COLO829 (cell line): ENCODE measurements around the gene GHRHR.

Experiments
- DNase-seq: peaks from one replicate; pipeline ENCODE4 v3.0.0; 2012; ENCODE audit warnings: low spot score

Gene GHRHR

GRCh38 chr7:30963842-30964241 is at the start of gene GHRHR:
TSS of gene GHRHR (plus strand) at chr7:30963953. CDS start at chr7:30964069, 116 bp downstream.
- DNase-seq, result no peak

DNA sequence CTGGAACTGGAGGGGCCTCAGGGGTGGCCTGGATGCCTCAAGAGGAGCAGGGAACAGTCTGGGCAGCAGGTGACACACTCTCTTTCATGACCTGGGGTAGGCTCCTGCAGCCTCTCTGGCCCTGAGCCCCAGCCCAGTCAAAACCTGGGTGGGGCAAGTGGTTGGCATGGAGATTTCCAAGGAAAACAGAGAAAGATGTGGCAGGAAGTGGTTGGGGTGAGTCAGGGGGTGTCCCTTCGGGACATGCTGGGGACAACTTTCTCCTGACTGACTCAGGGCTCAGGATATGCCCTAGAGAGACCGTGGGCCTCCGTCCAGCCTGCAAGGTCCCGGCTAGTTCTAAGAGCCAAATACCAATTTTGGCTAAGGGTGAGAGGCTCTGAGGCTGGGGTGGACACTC is 49.2 kb upstream of the GHRHR start:
- DNase-seq, result no peak

DNA sequence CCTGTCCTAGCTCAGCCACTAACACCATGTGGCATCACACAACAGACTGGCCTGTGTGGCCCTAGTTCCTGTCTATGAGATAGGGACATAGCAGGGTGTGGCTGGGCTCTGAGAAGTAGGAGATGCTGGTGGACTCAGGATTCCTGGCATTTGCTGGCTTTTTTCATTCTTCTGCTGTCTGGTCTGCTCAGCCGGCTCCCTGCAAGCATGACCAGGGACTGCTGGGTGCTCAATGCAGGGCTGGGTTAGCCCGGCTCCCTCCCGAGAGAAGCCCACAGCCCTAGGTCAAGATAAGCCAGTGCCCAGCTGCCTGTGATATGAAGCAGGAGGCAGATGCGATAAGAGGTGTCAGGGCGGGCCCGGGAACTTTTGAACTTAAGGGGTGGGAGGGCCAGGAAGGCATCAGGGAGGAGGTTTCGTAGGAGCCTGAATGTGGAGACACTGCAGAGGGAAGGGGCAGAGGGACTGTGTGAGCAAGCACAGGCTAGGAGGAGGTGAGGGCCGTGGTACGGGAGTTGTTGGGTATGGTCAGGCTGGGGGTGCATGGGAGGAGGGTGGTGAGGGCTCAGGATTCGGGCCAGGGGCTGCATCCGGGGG is 48.6 kb upstream of the GHRHR start:
- DNase-seq, result no peak

GRCh38 chr7:30915751-30916150 is 48.0 kb upstream of the GHRHR start:
- no peak for DNase-seq

DNA sequence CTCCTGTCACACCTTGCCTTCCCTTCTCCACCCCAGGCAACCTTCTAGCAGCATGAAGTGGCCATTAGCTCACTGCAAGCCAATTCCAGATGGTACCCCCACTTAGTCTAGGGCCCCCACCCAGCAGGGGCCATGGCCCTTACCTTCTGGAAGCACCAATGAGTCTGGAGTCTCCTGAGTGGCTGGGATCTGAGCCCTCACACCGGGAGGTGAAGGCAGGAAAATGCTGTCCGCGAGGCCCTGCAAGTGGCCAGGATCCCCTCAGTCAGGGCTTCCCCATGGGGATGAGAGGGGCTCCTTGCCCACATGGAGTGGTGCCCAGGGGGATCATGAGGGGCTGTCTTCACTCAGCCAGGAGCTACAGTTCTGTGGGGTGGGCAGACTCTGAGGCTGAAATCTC is 47.5 kb upstream of the GHRHR start:
- DNase-seq, result no peak

- DNase-seq, result no peak
Observed at GRCh38 chr7:30916767-30917166, 47.0 kb upstream of the GHRHR start.

DNA sequence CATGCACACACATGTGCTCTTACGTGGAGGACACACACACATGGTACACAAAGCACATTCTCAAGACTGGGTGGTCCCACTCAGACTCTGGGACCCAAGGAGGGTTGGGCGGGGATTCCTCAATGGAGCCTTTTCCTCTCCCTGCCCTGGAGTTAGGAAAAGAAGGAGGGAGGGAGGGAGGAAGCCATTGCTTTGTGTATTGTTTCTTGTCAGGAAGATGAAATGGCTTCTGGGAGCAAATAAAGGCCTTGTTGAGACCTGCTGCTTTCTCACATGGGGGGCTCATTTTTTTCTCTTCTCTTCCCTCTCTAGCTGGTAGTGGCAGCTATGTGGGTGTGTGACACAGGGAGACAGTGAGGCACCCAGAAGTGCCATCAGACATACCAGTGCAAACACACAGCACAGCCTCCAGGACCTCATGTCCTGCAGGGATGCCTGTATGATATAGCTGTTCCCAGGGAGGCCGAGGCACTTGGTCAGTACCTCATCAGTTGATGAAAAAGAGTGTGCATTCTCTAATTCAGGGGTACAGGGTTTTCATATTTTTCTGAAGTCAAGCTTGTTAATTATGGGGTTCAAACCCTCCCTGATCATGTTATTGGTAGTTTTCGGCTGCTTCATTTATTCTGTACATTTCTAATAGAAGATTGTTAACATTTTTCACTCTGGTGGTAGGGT is 46.4 kb upstream of the GHRHR start:
- DNase-seq, result no peak

DNA sequence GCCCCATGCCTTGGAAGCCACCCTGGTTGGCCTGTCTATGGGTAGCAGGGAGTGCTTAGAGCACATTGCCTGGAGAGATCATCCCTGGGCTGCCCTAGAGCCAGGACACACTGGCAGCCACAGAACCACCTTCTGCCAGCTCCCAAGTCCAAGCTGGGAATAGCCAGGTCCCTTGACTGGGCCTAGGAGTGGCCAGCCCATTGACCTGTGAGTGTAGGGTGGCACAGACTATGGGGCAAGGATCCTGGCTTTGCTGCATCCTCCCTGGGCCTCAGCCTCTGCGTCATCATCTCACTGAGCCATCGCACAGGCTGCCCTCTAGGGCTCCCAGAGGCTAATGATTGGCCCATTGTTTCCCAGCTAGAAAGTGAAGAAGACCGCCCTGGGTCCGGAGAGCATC is 45.1 kb upstream of the GHRHR start:
- no peak for DNase-seq

- DNase-seq, result no peak
Observed at GRCh38 chr7:30920021-30920583, 43.7 kb upstream of the GHRHR start.

DNA sequence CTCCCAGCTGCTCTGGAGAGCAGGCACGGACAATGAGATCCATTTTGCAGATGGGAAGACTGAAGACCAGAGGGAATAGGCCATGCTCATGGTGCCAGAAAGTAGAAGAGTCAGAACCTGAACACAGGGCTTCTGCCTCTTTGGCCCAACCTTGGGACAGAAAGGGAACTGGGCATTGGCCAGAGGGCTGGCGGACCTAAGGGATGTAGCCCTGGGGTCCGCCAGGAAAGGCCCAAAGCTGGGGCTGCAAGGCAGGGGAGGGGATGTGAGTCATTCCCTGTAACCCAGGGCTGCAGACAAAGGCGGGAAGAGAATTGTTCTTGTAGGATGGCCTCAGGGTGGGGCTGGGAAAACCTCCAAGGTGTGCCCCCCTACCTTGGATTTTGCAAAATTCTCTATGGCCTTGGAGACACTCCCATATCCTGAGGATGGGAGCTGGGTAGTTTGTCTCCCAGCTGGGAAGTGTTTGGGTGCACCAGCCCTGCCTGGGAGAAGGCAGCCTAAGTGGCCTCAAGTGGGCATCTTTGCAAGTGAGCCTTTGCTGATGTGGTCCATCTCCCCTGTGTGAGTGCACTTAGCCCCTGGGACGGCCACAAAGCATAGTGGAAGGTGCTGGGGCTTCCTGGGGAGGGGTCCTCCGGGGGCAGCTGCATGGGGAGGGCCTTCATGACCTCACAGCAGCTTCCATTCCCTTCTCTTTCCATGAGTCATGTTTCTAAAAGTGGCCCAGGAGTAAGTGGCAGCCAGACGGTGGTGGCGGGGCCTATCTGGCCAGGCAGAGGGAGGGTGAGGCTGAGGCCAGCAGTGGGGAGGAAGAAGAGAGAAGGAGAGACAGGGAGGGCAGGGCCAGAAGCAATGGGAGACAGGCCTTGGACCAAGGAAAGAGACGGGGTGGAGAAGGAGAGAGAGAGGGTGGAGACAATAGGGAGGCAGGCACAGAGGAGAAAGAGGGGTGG is 42.9 kb upstream of the GHRHR start:
- no peak for DNase-seq

- no peak for DNase-seq
Observed at GRCh38 chr7:30921540-30922401, 42.0 kb upstream of the GHRHR start.

- DNase-seq, result no peak
Observed at GRCh38 chr7:30922596-30922995, 41.2 kb upstream of the GHRHR start.

- no peak for DNase-seq
Observed at GRCh38 chr7:30923009-30923773, 40.6 kb upstream of the GHRHR start.

DNA sequence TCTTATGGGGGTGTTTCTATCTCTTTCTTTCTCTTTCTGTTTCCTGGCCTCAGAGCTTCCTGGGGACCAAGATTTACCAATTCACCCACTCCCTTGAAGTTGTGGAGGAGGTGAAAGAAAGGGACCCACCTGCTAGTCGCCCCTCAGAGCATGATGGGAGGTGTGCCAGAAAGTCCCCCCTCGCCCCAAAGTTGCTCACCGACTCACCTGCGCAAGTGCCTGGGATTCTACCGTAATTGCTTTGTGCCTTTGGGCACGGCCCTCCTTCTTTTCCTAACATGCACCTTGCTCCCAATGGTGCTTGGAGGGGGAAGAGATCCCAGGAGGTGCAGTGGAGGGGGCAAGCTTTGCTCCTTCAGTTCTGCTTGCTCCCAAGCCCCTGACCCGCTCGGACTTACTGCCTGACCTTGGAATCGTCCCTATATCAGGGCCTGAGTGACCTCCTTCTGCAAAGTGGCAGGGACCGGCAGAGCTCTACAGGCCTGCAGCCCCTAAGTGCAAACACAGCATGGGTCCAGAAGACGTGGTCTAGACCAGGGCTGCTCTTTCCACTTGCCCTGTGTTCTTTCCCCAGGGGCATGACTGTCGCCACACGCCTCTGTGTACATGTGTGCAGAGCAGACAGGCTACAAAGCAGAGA is 39.9 kb upstream of the GHRHR start:
- no peak for DNase-seq

- no peak for DNase-seq
Observed at GRCh38 chr7:30924624-30925023, 39.1 kb upstream of the GHRHR start.

DNA sequence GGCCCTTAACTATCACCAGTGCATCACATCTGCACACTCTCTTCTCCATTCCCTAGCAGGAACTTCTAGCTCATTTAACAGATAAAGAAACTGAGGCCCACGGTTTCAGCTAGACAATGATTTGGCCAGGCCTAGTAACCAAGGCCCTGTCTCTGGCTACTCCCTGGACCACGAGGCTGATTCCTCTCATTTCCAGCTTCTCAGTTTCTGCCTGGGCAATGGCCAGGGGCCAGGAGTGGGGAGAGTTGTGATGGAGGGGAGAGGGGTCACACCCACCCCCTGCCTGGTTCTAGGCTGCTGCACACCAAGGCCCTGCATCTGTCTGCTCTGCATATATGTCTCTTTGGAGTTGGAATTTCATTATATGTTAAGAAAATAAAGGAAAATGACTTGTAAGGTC is 38.6 kb upstream of the GHRHR start:
- no peak for DNase-seq

GRCh38 chr7:30925913-30926312 is 37.8 kb upstream of the GHRHR start:
- DNase-seq, result no peak

DNA sequence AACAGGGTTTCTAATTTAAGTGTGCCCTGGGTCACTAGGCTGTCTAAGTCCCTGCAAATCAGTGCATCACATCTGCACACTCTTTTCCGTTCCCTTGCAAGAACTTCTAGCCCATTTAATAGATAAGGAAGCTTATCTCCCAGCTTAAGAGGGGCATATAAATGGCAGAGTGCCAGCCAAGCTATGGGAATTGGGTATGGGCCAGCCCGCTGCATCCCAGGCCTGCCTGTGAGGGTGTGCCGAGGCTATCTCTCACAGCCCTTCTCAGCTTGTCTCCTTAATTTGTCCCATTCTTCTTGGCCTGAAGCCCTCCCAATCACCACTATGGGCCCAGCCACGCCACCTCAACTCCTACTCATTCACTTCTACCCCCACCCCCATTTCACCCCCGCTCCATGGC is 37.4 kb upstream of the GHRHR start:
- DNase-seq, result no peak

DNA sequence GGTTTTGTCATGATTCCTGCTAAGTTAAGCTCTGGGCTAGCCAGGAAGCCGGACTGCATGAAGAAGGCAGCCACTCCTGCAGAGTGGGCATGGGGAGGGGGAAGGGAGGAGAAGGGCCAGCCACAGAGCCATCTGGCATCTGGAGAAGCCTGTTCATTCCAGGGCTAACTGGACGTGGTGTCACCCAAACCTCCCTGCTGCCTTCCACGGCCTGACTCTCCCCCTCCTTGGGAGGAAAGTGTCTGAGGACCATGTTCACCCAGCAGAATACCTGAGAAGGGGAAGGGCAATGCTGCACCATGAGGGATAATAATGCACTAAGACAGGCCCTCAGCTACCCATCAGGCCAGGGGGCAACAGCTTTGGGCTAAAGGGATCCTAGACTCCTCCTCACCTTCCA is 36.7 kb upstream of the GHRHR start:
- DNase-seq, result no peak

GRCh38 chr7:30927559-30927958 is 36.2 kb upstream of the GHRHR start:
- no peak for DNase-seq
